HUDEP-2 (cell line): Measurements from ENCODE around the gene PDE4B.

Source experiments
- DNase-seq, 76 experiments: peaks; one replicate each; lab custom pipeline; 2025; ENCODE audit not compliant: unreplicated experiment in 76 of 76; lab: John Stamatoyannopoulos, UW

The PDE4B gene

GRCh38 chr1:66325594-66326380 is 533.1 kb downstream of the PDE4B start:
- DNase-seq, result no peak

- no peak for DNase-seq
These were observed 534.2 kb downstream of the PDE4B start for GRCh38 chr1:66326867-66327266.

GRCh38 chr1:66327588-66327987 is 534.9 kb downstream of the PDE4B start:
- no peak for DNase-seq

DNA sequence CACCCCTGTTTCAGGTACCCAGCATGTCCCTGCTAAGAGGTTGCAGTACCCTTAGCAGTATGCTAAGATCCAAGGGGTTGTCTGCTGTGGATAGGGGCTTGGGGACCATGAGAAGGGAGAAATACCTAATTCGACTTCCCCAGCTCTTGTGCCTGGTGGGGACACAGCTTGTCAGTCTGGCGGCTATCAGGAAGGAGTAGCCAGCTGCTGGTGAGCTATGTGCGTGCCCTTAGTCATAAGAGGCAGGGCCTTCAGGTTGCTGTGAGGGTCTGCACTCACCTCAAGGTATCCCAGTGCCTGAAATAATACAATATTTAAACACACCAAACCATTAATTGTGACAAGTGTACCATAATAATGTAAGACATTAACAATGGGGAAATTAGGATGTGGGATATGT is 536.2 kb downstream of the PDE4B start:
- no peak for DNase-seq

DNA sequence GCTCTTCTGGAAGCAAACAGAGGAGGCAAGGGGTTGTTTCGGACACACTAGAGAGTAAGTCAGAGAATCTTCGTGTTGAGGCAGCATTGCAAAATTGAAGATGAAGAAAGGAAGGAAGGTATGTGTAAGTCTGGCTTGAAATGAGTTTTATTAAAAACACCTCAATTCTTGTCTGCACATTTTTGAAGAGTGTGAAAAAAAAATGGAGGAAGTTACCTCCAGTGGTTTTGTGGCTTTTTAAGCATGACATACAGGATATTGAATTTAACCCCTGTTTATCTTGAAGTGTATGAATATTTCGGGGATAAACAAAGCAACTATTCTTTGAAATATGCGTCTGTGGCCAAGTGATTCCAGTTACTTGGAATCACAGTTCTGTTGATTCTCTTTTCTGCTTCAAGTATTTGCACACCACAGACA is 538.0 kb downstream of the PDE4B start:
- no peak for DNase-seq

DNA sequence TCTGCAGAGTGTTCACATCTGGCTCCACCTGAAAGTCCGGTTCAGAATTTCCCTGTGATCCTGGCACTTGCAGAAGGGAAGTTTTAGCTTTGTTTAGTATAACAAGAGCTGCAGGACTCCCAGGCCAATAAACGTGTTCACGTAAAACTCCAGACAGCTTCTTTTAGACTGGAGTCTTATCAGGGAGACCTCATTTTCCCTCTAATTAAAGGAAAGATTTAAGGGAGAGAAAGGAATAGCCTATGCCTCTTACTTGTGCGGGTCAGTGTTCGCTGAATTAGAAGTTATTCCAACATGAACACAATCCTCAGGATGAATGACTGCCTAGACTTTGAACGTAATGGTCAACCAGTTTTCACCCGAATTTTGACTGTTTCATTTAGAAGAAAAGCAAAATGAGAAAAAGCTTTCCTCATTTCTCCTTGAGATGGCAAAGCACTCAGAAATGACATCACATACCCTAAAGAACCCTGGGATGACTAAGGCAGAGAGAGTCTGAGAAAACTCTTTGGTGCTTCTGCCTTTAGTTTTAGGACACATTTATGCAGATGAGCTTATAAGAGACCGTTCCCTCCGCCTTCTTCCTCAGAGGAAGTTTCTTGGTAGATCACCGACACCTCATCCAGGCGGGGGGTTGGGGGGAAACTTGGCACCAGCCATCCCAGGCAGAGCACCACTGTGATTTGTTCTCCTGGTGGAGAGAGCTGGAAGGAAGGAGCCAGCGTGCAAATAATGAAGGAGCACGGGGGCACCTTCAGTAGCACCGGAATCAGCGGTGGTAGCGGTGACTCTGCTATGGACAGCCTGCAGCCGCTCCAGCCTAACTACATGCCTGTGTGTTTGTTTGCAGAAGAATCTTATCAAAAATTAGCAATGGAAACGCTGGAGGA is 539.2 kb downstream of the PDE4B start:
- DNase-seq, result no peak

DNA sequence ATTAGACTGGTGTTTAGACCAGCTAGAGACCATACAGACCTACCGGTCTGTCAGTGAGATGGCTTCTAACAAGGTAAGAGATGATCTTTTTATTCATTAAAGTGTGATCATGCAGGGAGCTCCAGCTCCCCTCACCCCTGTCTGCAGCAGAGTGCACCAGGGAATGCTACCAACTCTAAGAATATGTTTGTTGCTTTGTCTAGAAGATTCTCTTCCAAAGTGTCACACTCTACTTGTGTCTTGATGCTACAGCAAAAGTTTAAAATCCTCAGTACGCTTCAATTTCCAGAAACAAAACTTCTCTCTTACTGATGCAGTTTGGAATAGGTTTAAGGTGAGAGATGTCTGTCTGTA is 539.8 kb downstream of the PDE4B start:
- no peak for DNase-seq

- DNase-seq, result no peak
These were observed 540.9 kb downstream of the PDE4B start for GRCh38 chr1:66333466-66334199.

DNA sequence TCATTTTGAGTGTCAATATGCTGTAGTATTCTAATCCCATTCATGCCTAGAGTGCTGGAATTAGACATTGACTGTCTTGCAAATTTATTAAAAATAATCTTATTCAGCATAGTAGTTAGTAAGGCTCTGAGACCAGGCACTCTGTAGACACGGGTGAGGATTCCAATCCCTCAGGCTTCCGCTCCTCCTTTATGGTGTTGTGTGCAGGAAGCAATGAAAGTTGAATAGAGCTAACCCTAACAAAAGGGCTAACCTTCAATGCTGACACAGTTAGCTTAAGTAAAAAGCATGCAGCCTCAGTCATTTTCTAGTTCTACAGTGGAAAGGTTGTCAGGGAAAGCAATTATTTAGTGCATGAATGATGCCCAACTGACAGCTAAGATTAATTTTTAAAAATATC is 541.6 kb downstream of the PDE4B start:
- DNase-seq, result no peak

DNA sequence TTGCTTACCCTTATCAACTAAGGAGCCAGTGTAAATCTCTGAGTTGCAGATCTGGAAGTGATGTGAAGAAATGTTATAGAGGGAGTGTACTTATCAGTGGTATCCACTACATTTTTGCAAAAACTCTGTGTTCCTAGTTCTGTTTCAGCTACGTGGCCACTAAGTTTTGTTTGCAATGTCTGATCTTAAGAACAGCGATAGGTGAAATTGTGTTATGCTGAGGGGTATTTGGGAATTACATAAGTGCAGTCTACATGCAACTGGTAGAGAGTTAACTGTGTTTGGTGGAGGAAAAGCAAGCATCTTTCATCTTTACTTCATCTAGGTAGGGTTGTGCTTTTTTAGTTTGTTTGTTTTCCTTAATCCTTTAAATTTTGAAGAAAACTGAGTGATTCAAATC is 542.4 kb downstream of the PDE4B start:
- no peak for DNase-seq

DNA sequence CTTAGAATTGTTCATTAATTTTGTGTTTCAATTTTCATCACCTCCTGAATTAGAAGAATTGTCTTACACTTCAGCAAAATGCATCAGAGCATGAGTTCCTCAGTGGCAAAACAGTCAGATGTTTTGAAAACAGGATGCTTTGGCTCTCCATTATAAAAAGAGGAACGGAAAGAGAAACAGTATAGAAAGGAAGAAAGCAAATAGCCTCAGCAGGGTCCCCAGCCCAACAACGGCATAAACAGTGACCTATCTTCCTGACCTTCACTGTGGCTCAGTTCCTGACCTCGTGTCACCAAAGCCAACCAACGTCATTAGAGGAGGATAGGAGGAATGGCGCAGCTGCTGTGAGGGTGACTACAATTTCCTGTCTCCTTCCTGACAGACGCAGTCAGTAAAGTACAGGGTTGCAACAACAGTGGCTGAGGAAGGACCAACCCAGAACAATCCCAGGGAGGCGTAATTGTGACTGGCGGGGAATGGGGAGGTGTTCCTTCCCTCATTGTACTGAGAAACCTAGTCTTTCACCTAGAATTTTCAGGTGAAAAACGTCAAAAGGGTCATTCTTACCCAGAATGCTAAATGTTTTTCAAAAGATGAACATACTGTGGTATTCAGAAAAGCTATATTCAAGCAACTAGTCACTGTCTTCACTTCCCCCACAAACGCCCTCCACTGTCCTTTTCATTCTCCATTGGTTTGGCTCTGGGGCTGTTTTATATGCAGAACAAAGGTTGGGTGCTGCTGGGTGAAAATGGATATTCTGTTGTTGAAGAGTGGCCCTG is 543.4 kb downstream of the PDE4B start:
- DNase-seq, result peak in 1 of 76 experiments; percentile 14

GRCh38 chr1:66336641-66336990 is 543.9 kb downstream of the PDE4B start:
- no peak for DNase-seq

- no peak for DNase-seq
These were observed 544.6 kb downstream of the PDE4B start for GRCh38 chr1:66337249-66337648.

DNA sequence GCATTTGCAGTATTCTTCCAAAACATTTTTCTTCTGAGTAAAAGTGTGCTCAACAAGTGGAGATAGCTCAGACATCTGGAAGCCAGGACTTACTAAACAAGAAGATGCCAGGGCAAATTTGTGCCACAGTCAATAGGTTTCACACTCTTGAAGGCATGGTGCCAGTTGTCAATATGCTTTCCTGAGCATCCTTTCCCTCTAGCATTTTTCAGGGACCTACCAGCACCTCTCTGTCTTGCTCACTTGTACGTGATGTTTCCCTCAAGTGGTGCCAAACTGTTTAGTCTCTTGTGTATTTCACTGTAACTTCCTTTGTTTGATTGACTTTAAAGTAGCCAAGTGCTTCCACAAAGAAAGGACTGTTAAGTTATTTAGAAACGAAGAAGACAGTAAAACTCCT is 547.2 kb downstream of the PDE4B start:
- no peak for DNase-seq

GRCh38 chr1:66341446-66342089 is 548.9 kb downstream of the PDE4B start:
- DNase-seq, result no peak

GRCh38 chr1:66342707-66343106 is 550.0 kb downstream of the PDE4B start:
- no peak for DNase-seq

- no peak for DNase-seq
These were observed 551.1 kb downstream of the PDE4B start for GRCh38 chr1:66343569-66344325.

- DNase-seq, result no peak
These were observed 553.5 kb downstream of the PDE4B start for GRCh38 chr1:66346057-66346795.

DNA sequence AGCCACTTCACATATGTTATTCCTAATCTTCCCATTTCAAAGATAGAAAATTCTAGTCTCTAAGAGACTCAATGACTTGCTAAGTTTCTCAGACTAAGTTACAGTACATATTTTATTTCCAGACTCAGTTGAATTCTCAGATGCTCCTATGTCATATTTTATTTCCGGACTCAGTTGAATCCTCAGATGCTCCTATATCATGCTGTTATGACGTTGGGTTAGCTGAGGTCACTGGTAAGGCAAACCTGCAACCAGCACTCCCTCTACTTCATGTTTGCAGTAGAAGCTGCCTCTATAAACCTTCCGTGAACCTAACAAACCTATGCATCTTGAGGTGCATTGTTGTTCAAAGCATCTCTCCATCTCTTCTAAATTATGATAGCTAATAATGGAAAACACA is 554.2 kb downstream of the PDE4B start:
- no peak for DNase-seq
